SK-N-SH (cell line): ENCODE results near the gene SAMD4A. TPM values are rescaled to one million over a fixed set of nuclear protein-coding genes. Genes with fewer than 3 reads are reported as not detected.

Experiments
- polyA plus RNA-seq, 3 experiments: library from polyadenylated mRNA; depleted of rRNA; stranded (reverse); fragments of >200 nt; gene quantifications; 2 replicates each; pipeline ENCODE4 v1.2.3, GENCODE V29; 2012

Gene SAMD4A
- polyA plus RNA-seq, 1 of the 3 experiments (the other 2 are of a cell fraction): 5.0 TPM

Other genes with a start within 250 kb of the SAMD4A start
- gene CDKN3, start 170.1 kb upstream of the SAMD4A start, polyA plus RNA-seq (2012; rRNA removed): 25.5 and 26.7 TPM in 2 replicates
- 145 and 292 TPM in 2 replicates for gene CNIH1, start 125.8 kb upstream of the SAMD4A start, polyA plus RNA-seq (2012; rRNA removed)
- gene GMFB, start 78.1 kb upstream of the SAMD4A start, polyA plus RNA-seq (2012; rRNA removed): 9.4 and 13.5 TPM in 2 replicates
- 6.4 and 7.7 TPM in 2 replicates for gene CGRRF1, start 57.2 kb upstream of the SAMD4A start, polyA plus RNA-seq (2012; rRNA removed)